Fibroblast of villous mesenchyme (primary cell): ENCODE measurements around the gene DGKZ. TPM values are rescaled to one million over a fixed set of nuclear protein-coding genes. Genes with fewer than 3 reads are reported as not detected.

Source experiments
- DNase-seq: peaks from one replicate; pipeline ENCODE4 v3.0.0-alpha.2; 2010; ENCODE audit warnings: low read depth
- H3K4me3 ChIP-seq: 2 replicates; pipeline ENCODE4 v1.5.1; 2011; ENCODE audit warnings: low read depth, mild to moderate bottlenecking, low read length
- total RNA-seq: library from RNA; depleted of rRNA; stranded (reverse); fragments of >200 nt; gene quantifications from 2 replicates; pipeline ENCODE4 v1.2.3, GENCODE V29; 2012
- TF ChIP-seq, protein P1 (sequence below): IDR thresholded peaks from 2 replicates; pipeline ENCODE4 v1.5.1; 2012; ENCODE audit warnings: low read depth, mild to moderate bottlenecking, low read length; ENCODE audit not compliant: insufficient read depth

The DGKZ gene
- total RNA-seq, 1 donor: 50.1 TPM

DNA sequence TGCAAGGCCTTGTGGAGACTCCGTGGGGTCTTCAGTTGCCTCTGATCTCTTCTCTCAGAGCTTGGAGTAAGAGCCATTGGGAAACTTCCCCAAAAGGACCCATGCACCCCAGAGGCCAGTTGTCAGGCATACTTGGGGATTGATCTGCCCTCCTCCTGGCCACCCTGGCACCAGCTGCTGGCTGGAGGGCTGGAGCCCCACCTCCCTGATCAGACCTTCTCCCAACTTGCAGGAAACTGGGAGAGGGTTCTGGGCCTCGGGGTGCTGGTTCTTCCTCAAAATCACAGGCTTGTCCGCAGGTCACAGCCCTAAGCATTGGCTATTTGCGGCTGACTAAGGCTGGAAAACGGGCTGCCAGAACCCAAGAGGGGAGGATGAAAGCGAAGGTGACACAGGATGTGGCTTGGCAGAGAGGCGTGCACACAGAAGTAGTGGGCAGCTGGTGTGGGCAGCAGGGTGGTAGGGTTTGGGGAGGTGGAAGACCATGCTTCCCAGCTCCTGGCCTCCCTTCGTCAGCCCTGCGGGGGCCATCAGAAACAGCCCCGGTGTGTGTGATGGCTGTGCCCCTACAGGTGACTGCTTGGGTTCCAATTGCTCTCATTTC lies 1.3 kb upstream of the DGKZ start:
- DNase-seq: no peak
- no peak overlapping the region for H3K4me3 ChIP-seq
- TF ChIP-seq, protein P1, sequence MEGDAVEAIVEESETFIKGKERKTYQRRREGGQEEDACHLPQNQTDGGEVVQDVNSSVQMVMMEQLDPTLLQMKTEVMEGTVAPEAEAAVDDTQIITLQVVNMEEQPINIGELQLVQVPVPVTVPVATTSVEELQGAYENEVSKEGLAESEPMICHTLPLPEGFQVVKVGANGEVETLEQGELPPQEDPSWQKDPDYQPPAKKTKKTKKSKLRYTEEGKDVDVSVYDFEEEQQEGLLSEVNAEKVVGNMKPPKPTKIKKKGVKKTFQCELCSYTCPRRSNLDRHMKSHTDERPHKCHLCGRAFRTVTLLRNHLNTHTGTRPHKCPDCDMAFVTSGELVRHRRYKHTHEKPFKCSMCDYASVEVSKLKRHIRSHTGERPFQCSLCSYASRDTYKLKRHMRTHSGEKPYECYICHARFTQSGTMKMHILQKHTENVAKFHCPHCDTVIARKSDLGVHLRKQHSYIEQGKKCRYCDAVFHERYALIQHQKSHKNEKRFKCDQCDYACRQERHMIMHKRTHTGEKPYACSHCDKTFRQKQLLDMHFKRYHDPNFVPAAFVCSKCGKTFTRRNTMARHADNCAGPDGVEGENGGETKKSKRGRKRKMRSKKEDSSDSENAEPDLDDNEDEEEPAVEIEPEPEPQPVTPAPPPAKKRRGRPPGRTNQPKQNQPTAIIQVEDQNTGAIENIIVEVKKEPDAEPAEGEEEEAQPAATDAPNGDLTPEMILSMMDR: no peak

DNA sequence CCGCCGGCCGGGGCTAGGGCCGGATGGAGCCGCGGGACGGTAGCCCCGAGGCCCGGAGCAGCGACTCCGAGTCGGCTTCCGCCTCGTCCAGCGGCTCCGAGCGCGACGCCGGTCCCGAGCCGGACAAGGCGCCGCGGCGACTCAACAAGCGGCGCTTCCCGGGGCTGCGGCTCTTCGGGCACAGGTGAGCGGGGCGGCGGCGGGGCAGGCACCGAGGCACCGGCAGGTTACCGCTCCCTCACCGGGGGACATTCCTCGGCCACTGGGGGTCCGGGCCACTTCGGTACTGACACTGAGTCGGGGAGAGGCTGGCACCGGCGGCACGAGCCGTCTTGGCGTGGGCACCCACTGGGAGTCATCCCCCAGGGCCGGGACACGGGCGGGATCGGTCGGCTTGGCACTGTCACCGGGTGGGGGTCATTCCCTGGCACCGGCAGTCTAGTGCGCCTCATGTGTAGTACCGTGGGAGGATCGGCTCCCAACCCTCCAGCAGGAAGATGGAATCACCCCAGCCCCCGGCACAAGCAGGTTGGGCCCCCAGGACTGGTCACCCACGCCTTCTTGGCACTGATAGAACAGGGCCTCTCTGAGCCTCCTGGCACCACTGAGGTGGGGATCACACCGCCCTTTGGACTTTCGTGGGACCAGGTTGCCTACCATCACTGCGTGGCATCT lies 511 bp downstream of the DGKZ start:
- TF ChIP-seq, protein P1: no peak
- DNase-seq: no peak
- peak overlapping the region; percentile 85 for H3K4me3 ChIP-seq

DNA sequence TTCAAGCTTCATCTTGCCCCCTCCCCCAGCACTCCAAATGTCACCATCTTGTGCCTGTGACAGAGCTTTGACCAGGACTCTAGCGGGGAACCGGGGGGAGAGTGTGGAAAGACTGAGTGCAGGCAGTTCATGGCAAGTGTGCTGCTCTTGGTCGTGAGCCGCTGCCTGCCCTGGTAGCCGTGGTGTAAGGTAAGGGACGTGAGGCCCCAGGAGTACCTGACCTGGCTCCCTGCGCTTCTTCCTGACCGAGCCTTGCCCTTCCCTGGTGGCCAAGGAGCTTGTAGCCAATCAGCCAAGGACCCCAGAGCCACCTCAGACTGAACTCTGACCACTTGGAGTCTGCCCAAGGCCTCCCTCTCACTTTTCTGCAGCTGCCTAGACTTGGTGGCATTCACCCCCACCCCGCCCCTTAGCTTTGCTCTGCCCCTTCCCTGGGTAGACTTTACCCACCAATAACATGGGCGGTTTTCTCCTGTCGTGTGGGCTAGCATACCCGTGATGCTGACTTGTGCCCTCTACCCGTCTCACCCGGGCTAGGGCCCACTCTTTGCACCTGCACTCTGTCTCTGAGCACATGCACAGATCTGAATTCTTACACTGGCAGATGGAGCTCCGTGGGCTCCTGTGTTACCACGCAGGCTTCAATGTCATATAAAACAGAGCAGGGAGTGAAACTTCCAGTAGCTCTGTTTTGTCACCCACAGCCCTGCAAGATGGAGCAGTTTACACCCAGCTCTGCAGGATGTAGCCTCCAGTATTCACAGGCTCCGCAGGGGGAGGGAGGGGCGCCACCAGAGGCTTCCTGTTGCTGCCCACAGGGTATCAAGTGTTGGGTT lies 1.5 kb downstream of the DGKZ start:
- TF ChIP-seq, protein P1: no peak
- DNase-seq: no peak
- peak overlapping the region; percentile 85 for H3K4me3 ChIP-seq

DNA sequence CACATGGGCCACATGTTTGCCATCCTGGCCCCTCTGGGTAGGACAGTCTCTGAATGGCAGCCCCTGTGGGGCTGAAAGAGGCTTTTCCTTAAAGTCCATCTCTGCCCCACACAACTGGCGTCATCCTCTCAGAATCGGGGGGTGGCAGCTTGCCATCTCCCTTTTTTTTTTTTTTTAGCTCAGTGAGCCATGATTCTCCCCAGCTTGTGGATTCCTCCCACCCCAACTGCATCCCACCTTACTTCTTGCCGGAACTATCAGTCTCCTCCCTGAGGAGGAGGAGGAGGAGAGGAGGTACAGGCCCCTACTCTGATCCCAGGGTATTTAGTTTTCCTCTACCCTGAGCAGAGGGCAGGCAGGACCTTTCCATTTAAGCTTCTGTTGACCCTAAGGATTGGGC lies 3.4 kb downstream of the DGKZ start:
- TF ChIP-seq, protein P1: no peak
- H3K4me3 ChIP-seq: no peak overlapping the region

DNA sequence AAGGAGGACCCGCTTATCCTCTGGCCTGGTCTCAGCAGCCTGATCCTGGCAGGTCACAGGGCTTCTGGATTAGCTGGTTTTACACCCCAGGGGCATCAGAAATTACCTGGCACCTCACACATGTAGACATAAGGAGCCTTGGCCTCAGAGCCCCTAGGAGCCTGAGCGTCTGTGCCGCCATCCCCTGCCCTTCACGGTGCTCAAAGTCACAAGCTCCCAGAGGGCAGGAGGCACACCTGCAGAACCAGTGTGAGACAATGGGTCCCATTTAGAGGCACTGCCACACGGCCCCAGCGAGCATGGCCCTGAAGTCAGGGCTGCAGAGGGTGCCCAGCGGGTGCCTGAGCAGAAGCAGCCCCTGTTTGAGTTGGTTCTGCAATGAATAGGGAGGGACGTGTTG lies 3.9 kb downstream of the DGKZ start:
- TF ChIP-seq, protein P1: no peak
- no peak overlapping the region for H3K4me3 ChIP-seq
- no peak for DNase-seq

More for the DNA sequence above, 3.4 kb downstream of the DGKZ start:
- no peak for DNase-seq

DNA sequence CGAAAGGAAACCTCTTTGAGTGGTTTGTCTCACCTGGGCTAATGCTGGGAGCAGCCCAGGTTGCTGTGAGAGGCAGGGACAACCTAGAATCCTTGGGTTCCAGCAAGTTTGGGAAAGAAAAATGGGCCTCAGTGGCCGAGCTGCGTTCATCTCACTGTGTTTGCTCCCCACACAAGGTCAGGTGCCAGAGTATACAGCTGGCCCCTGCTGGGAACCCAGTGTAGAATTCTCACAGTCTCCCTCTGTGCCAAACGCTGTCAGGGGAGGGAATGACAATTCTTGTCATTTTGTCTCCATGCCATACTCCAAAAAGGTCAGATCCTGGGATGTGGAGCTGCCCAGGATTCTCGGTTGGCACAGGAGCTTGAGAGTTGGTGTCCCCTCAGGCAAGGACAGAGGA lies 4.3 kb downstream of the DGKZ start:
- no peak overlapping the region for H3K4me3 ChIP-seq
- no peak for DNase-seq
- TF ChIP-seq, protein P1: no peak
